Naive thymus-derived CD4-positive, alpha-beta T cell (primary cell): ENCODE data around the gene DEPDC5. TPM values are rescaled to one million over a fixed set of nuclear protein-coding genes. Genes with fewer than 3 reads are reported as not detected.

Experiments
- ATAC-seq: fragments of 150-1000 bp; cut with Tn5 transposase; 2 replicates; pipeline ENCODE4 v1.10.0; 2021; ENCODE audit warnings: mild to moderate bottlenecking, moderate library complexity
- CTCF ChIA-PET: fragments of 350-600 bp; sonication (Branson Sonifier 250); formaldehyde crosslinking; loops from one replicate; lab custom pipeline; 2021; ENCODE audit warnings: antibody characterized with exemption; lab: Charles Lee
- POLR2A ChIA-PET: fragments of 350-600 bp; sonication (Branson Sonifier 250); formaldehyde crosslinking; loops from one replicate; lab custom pipeline; 2021; ENCODE audit warnings: antibody characterized with exemption, inconsistent platforms; lab: Charles Lee
- DNase-seq, 9 donors: peaks; one replicate each; pipeline versions ENCODE4 v3.0.0 to v3.0.0-alpha.2; 2020 to 2022; ENCODE audit warnings: mixed read lengths in 1 of 9
- H3K27ac ChIP-seq: one replicate; pipeline ENCODE4 v1.7.0; 2013; ENCODE audit warnings: mild to moderate bottlenecking, low read depth, low read length, moderate library complexity
- H3K27me3 ChIP-seq, 2 donors: one replicate each; pipeline ENCODE4 v1.7.0; 2013; ENCODE audit warnings: low read length in 2 of 2, mild to moderate bottlenecking in 2 of 2, moderate library complexity in 2 of 2; ENCODE audit not compliant: control insufficient read depth in 2 of 2, insufficient read depth in 2 of 2
- H3K36me3 ChIP-seq, 3 experiments: 1 replicate in 2 of 3; 2 replicates in 1 of 3; pipeline ENCODE4 v1.7.0; 2013; ENCODE audit warnings: low read length in 3 of 3, mild to moderate bottlenecking in 3 of 3, moderate library complexity in 1 of 3; ENCODE audit not compliant: insufficient read depth in 3 of 3, control insufficient read depth in 2 of 3
- H3K4me1 ChIP-seq, 2 donors: one replicate each; pipeline ENCODE4 v1.7.0; 2013; ENCODE audit warnings: low read length in 2 of 2, mild to moderate bottlenecking in 2 of 2, moderate library complexity in 1 of 2; ENCODE audit not compliant: control insufficient read depth in 2 of 2, insufficient read depth in 2 of 2
- H3K4me3 ChIP-seq: 2 replicates; pipeline ENCODE4 v1.7.0; 2013; ENCODE audit warnings: mild to moderate bottlenecking, low read length
- H3K9me3 ChIP-seq, 3 experiments: 1 replicate in 2 of 3; 2 replicates in 1 of 3; pipeline ENCODE4 v1.7.0; 2013; ENCODE audit warnings: low read length in 3 of 3; ENCODE audit not compliant: control insufficient read depth in 2 of 3
- H3K27ac Mint-ChIP-seq, 9 donors: one replicate each; pipeline ENCODE4 v1.8.0; 2020 to 2022; ENCODE audit warnings: mixed read lengths in 9 of 9, mild to moderate bottlenecking in 8 of 9, moderate library complexity in 5 of 9, inconsistent platforms in 2 of 9
- H3K27me3 Mint-ChIP-seq, 5 donors: one replicate each; pipeline ENCODE4 v1.8.0; 2021 to 2022; ENCODE audit warnings: mixed read lengths in 5 of 5, mild to moderate bottlenecking in 1 of 5
- H3K36me3 Mint-ChIP-seq, 5 donors: one replicate each; pipeline ENCODE4 v1.8.0; 2020 to 2022; ENCODE audit warnings: mixed read lengths in 5 of 5, mild to moderate bottlenecking in 3 of 5, inconsistent platforms in 1 of 5
- H3K4me1 Mint-ChIP-seq, 7 donors: one replicate each; pipeline ENCODE4 v1.8.0; 2020 to 2022; ENCODE audit warnings: mixed read lengths in 7 of 7, mild to moderate bottlenecking in 3 of 7, inconsistent platforms in 1 of 7
- H3K4me3 Mint-ChIP-seq, 10 donors: one replicate each; pipeline ENCODE4 v1.8.0; 2020 to 2022; ENCODE audit warnings: mild to moderate bottlenecking in 10 of 10, mixed read lengths in 10 of 10, moderate library complexity in 6 of 10, inconsistent platforms in 2 of 10
- H3K9me3 Mint-ChIP-seq, 11 donors: one replicate each; pipeline ENCODE4 v1.8.0; 2020 to 2022; ENCODE audit warnings: mixed read lengths in 11 of 11, mild to moderate bottlenecking in 4 of 11, inconsistent platforms in 1 of 11, moderate library complexity in 1 of 11
- intact Hi-C, 2 donors: fragments of 100-400 bp; cut with micrococcal nuclease; formaldehyde crosslinking; loops; one replicate each; pipeline ENCODE4 v1.15.1; 2023
- polyA plus RNA-seq, 2 donors: library from polyadenylated mRNA; unstranded; fragments of 300-500 nt; fragmentation: Illumina TruSeq; gene quantifications; one replicate each; pipeline ENCODE4 v1.2.3, GENCODE V29; 2021
- total RNA-seq, 6 experiments: library from RNA in 5 of 6; stranded (reverse) in 5 of 6; gene quantifications; 1 replicate in 5 of 6; 2 replicates in 1 of 6; pipeline ENCODE4 v1.2.3 and lab custom pipeline; 2021 to 2026

The DEPDC5 gene
- total and polyA plus RNA-seq, 7 experiments from 2014 or later = 5.7 to 54.1 (median 43.8) TPM

GRCh38 chr22:31944700-31945442 lies 191.1 kb downstream of the DEPDC5 start:
- ATAC-seq = peak; percentile 19
- Histone ChIP-seq H3K27me3 (no peaks in the 10 kb centered on the region), H3K4me3 (peak overlapping the region; percentile 87), H3K4me1 (peaks cover 18 to 21% of the 10 kb centered on the region in 2 donors), H3K36me3 (no peaks in the 10 kb centered on the region), H3K27ac (peak overlapping the region; percentile 76), H3K9me3 (no peaks in the 10 kb centered on the region)
- CTCF ChIA-PET = interaction anchor here (0.9 to 1.1 kb wide), 2 partner anchors 82 to 279 kb away, joined by 3 to 5 read pairs; no protein-coding TSS in a partner anchor
- Mint-ChIP-seq H3K4me1 (peaks cover 7 to 30% (median 14%) of the 10 kb centered on the region in 7 donors), H3K27me3 (no peaks in the 10 kb centered on the region), H3K36me3 (peaks cover 0 to 10% (median 0%) of the 10 kb centered on the region in 5 donors), H3K27ac (peak overlapping the region in 3 of 9 donors; percentile 23 to 48 (median 47)), H3K4me3 (peak overlapping the region in 6 of 10 donors; percentile 39 to 94 (median 61)), H3K9me3 (no peaks in the 10 kb centered on the region)
- peak in 7 of 9 donors; percentile 8 to 63 (median 37) for DNase-seq
- POLR2A ChIA-PET = interaction anchor here (0.6 to 3.0 kb wide), 3 partner anchors 12 to 283 kb away, joined by 4 to 14 read pairs (median 14); partner anchors contain the start of gene PISD
- intact Hi-C loops = loop anchor here (1.0 to 10.0 kb wide), 10 partner anchors 25 to 598 kb away; partner anchors contain the start of genes SFI1 (in 2 of the 2), DRG1 (in 1 of the 2), PATZ1 (in 1 of the 2) and PISD (in 1 of the 2)

GRCh38 chr22:31945443-31945855 lies 191.6 kb downstream of the DEPDC5 start:
- intact Hi-C loops = loop anchor here (1.0 to 10.0 kb wide), 7 partner anchors 33 to 598 kb away; partner anchors contain the start of genes SFI1 (in 2 of the 2), DRG1 (in 1 of the 2), PATZ1 (in 1 of the 2) and RTCB (in 1 of the 2)
- H3K27ac Mint-ChIP-seq = no peak overlapping the region
- H3K4me1 Mint-ChIP-seq = peaks cover 7 to 34% (median 14%) of the 10 kb centered on the region in 7 donors
- H3K4me3 ChIP-seq = peak overlapping the region; percentile 87
- no peaks in the 10 kb centered on the region for H3K9me3 Mint-ChIP-seq
- no peaks in the 10 kb centered on the region for H3K9me3 ChIP-seq
- peak overlapping the region; percentile 76 for H3K27ac ChIP-seq
- ATAC-seq (no peak), DNase-seq (peak in 1 of 9 donors; percentile 8)
- no peaks in the 10 kb centered on the region for H3K36me3 ChIP-seq
- H3K4me1 ChIP-seq = peaks cover 18 to 21% of the 10 kb centered on the region in 2 donors
- ChIA-PET POLR2A (interaction anchor here (2.1 to 3.0 kb wide), 2 partner anchors 11 to 283 kb away, joined by 14 read pairs; partner anchors contain the start of gene PISD), CTCF (interaction anchor here (0.6 to 1.3 kb wide), 5 partner anchors 10 to 280 kb away, joined by 3 to 7 read pairs (median 3); no protein-coding TSS in a partner anchor)
- H3K27me3 Mint-ChIP-seq = no peaks in the 10 kb centered on the region
- H3K4me3 Mint-ChIP-seq = no peak overlapping the region
- peaks cover 0 to 12% (median 0%) of the 10 kb centered on the region in 5 donors for H3K36me3 Mint-ChIP-seq
- no peaks in the 10 kb centered on the region for H3K27me3 ChIP-seq

GRCh38 chr22:31945971-31946680 lies 192.3 kb downstream of the DEPDC5 start:
- intact Hi-C loops = loop anchor here (1.0 to 10.0 kb wide), 9 partner anchors 25 to 599 kb away; partner anchors contain the start of genes SFI1 (in 2 of the 2), DRG1 (in 1 of the 2), PATZ1 (in 1 of the 2) and RTCB (in 1 of the 2)
- Mint-ChIP-seq H3K4me3 (no peak overlapping the region), H3K4me1 (peaks cover 7 to 39% (median 15%) of the 10 kb centered on the region in 7 donors), H3K27ac (no peak overlapping the region), H3K36me3 (peaks cover 0 to 16% (median 0%) of the 10 kb centered on the region in 5 donors), H3K27me3 (no peaks in the 10 kb centered on the region), H3K9me3 (no peaks in the 10 kb centered on the region)
- Histone ChIP-seq H3K9me3 (no peaks in the 10 kb centered on the region), H3K4me3 (peak overlapping the region; percentile 87), H3K27me3 (no peaks in the 10 kb centered on the region), H3K36me3 (no peaks in the 10 kb centered on the region), H3K4me1 (peaks cover 18 to 21% of the 10 kb centered on the region in 2 donors), H3K27ac (peak overlapping the region; percentile 76)
- ATAC-seq (no peak), DNase-seq (peak in 2 of 9 donors; percentile 4)
- ChIA-PET CTCF (interaction anchor here (0.6 to 1.5 kb wide), 6 partner anchors 10 to 280 kb away, joined by 3 to 7 read pairs (median 4); no protein-coding TSS in a partner anchor), POLR2A (interaction anchor here (2.1 to 3.0 kb wide), 2 partner anchors 10 to 284 kb away, joined by 14 read pairs; partner anchors contain the start of gene PISD)

GRCh38 chr22:31947296-31947695 lies 193.5 kb downstream of the DEPDC5 start:
- peak; percentile 51 for ATAC-seq
- peak overlapping the region in 7 of 9 donors; percentile 51 to 89 (median 73) for H3K27ac Mint-ChIP-seq

GRCh38 chr22:31948002-31948401 lies 194.2 kb downstream of the DEPDC5 start:
- no peaks in the 10 kb centered on the region for H3K27me3 Mint-ChIP-seq
- intact Hi-C loops = loop anchor here (5.0 to 10.0 kb wide), 4 partner anchors 36 to 601 kb away; partner anchors contain the start of gene PATZ1 (in 1 of the 2)
- peak overlapping the region in 1 of 9 donors; percentile 0 for H3K27ac Mint-ChIP-seq
- Histone ChIP-seq H3K4me1 (peaks cover 18 to 38% of the 10 kb centered on the region in 2 donors), H3K27me3 (no peaks in the 10 kb centered on the region), H3K9me3 (no peaks in the 10 kb centered on the region), H3K4me3 (no peak overlapping the region), H3K36me3 (no peaks in the 10 kb centered on the region), H3K27ac (no peak overlapping the region)
- peaks cover 0 to 16% (median 0%) of the 10 kb centered on the region in 5 donors for H3K36me3 Mint-ChIP-seq
- POLR2A ChIA-PET = interaction anchor here (0.9 to 3.0 kb wide), 2 partner anchors 9 to 282 kb away, joined by 3 to 14 read pairs; no protein-coding TSS in a partner anchor
- DNase-seq = no peak
- no peak overlapping the region for H3K4me3 Mint-ChIP-seq
- ATAC-seq = no peak
- no peaks in the 10 kb centered on the region for H3K9me3 Mint-ChIP-seq
- H3K4me1 Mint-ChIP-seq = peaks cover 15 to 47% (median 20%) of the 10 kb centered on the region in 7 donors
- CTCF ChIA-PET = interaction anchor here (0.9 to 2.9 kb wide), 5 partner anchors 9 to 283 kb away, joined by 3 to 20 read pairs (median 3); no protein-coding TSS in a partner anchor

More at GRCh38 chr22:31947296-31947695, 193.5 kb downstream of the DEPDC5 start:
- intact Hi-C loops = loop anchor here (1.0 to 10.0 kb wide), 9 partner anchors 24 to 600 kb away; partner anchors contain the start of genes PATZ1 (in 1 of the 2) and PRR14L (in 1 of the 2)
- Mint-ChIP-seq H3K27me3 (no peaks in the 10 kb centered on the region), H3K4me3 (peak overlapping the region in 7 of 10 donors; percentile 0 to 77 (median 26)), H3K9me3 (no peaks in the 10 kb centered on the region), H3K4me1 (peaks cover 15 to 46% (median 19%) of the 10 kb centered on the region in 7 donors), H3K36me3 (peaks cover 0 to 16% (median 0%) of the 10 kb centered on the region in 5 donors)
- Histone ChIP-seq H3K36me3 (no peaks in the 10 kb centered on the region), H3K9me3 (no peaks in the 10 kb centered on the region), H3K27me3 (no peaks in the 10 kb centered on the region), H3K4me3 (no peak overlapping the region), H3K4me1 (peaks cover 18 to 31% of the 10 kb centered on the region in 2 donors), H3K27ac (peak overlapping the region; percentile 20)
- peak in 7 of 9 donors; percentile 25 to 57 (median 48) for DNase-seq
- CTCF ChIA-PET = interaction anchor here (0.9 to 2.9 kb wide), 5 partner anchors 9 to 282 kb away, joined by 3 to 20 read pairs (median 5); no protein-coding TSS in a partner anchor
- POLR2A ChIA-PET = interaction anchor here (0.7 to 3.0 kb wide), 2 partner anchors 9 to 270 kb away, joined by 3 to 14 read pairs; no protein-coding TSS in a partner anchor
